ENCODE results near the gene SH3PXD2A. TPM values are rescaled to one million over a fixed set of nuclear protein-coding genes. Genes with fewer than 3 reads are reported as not detected.

SH3PXD2A gene
- total RNA-seq, 4 donors from 2014 or later = 35.0 to 54.8 (median 45.4) TPM

- DNase-seq (ENCODE audit: low spot score in 2 of 2) = no peak
- WGBS, 2 donors = 94 to 100% methylated on average over 4 of the region's 4 CpGs
- TF ChIP-seq POLR2A (IDR thresholded peaks at IDR 0.05) (no peak), CTCF (IDR thresholded peaks at IDR 0.05) (no peak)
- intact Hi-C loops (cut with DNase I; ENCODE audit: low total_unique reads) = no loop called here
- no peak overlapping the region for H3K4me3 ChIP-seq (ENCODE audit: low read depth, poor library complexity, severe bottlenecking)
Measured at GRCh38 chr10:103718247-103718620, 137.1 kb downstream of the SH3PXD2A start.

GRCh38 chr10:103717341-103718246 lies 137.8 kb downstream of the SH3PXD2A start:
- WGBS, 2 donors = 57 to 58% methylated on average over 11 of the region's 11 CpGs

GRCh38 chr10:103716206-103717160 lies 138.9 kb downstream of the SH3PXD2A start:
- no peak for TF ChIP-seq POLR2A (IDR thresholded peaks at IDR 0.05)
- TF ChIP-seq CTCF (IDR thresholded peaks at IDR 0.05) = no peak
- DNase-seq (ENCODE audit: low spot score in 2 of 2) = peak in 1 of 2 donors; percentile 59
- intact Hi-C loops (cut with DNase I; ENCODE audit: low total_unique reads) = no loop called here
- WGBS, 2 donors = 71 to 77% methylated on average over 9 to 11 of the region's 11 CpGs
- no peak overlapping the region for H3K4me3 ChIP-seq (ENCODE audit: low read depth, poor library complexity, severe bottlenecking)

More at GRCh38 chr10:103717341-103718246, 137.8 kb downstream of the SH3PXD2A start:
- no peak overlapping the region for H3K4me3 ChIP-seq (ENCODE audit: low read depth, poor library complexity, severe bottlenecking)
- TF ChIP-seq CTCF (IDR thresholded peaks at IDR 0.05) (no peak), POLR2A (IDR thresholded peaks at IDR 0.05) (no peak)
- no peak for DNase-seq (ENCODE audit: low spot score in 2 of 2)
- intact Hi-C loops (cut with DNase I; ENCODE audit: low total_unique reads) = no loop called here

GRCh38 chr10:103715430-103715829 lies 139.9 kb downstream of the SH3PXD2A start:
- WGBS, 2 donors = 47 to 52% methylated on average over 8 of the region's 8 CpGs
- H3K4me3 ChIP-seq (ENCODE audit: low read depth, poor library complexity, severe bottlenecking) = no peak overlapping the region
- TF ChIP-seq POLR2A (IDR thresholded peaks at IDR 0.05) = no peak
- no peak for TF ChIP-seq CTCF (IDR thresholded peaks at IDR 0.05)
- intact Hi-C loops (cut with DNase I; ENCODE audit: low total_unique reads) = no loop called here
- no peak for DNase-seq (ENCODE audit: low spot score in 2 of 2)

GRCh38 chr10:103714232-103714891 lies 141.0 kb downstream of the SH3PXD2A start:
- no peak for TF ChIP-seq POLR2A (IDR thresholded peaks at IDR 0.05)
- no peak for TF ChIP-seq CTCF (IDR thresholded peaks at IDR 0.05)
- WGBS, 2 donors = 80 to 83% methylated on average over 6 to 7 of the region's 7 CpGs
- intact Hi-C loops (cut with DNase I; ENCODE audit: low total_unique reads) = loop anchor here (5.0 kb wide), 1 partner anchor 168 kb away; no protein-coding TSS in a partner anchor
- no peak overlapping the region for H3K4me3 ChIP-seq (ENCODE audit: low read depth, poor library complexity, severe bottlenecking)
- no peak for DNase-seq (ENCODE audit: low spot score in 2 of 2)
